K562 (cell line): ENCODE data around the gene GLUL. TPM values are rescaled to one million over a fixed set of nuclear protein-coding genes. Genes with fewer than 3 reads are reported as not detected.

Experiments used
- ATAC-seq: fragments of 200-7000 bp; cut with Tn5 transposase; 3 replicates; pipeline ENCODE4 v1.9.1; 2020; ENCODE audit warnings: moderate library complexity
- BruUV-seq: library from RNA; stranded (reverse); fragments of 400-500 nt; replicated peaks from 2 replicates; lab custom pipeline; 2021; lab: Mats Ljungman, UMichigan
- CTCF ChIA-PET: fragments of 300-600 bp; formaldehyde crosslinking; extraction: SDS; loops from one replicate; lab custom pipeline; 2021; ENCODE audit warnings: low intra/inter-chr PET ratio; lab: Yijun Ruan, JAX
- POLR2A ChIA-PET: fragments of 300-600, 350-650 bp; sonication (Branson Sonifier 250); formaldehyde crosslinking; extraction: SDS; loops from one replicate; lab custom pipeline; 2021; ENCODE audit warnings: antibody characterized with exemption, inconsistent platforms; lab: Yijun Ruan, JAX
- DNase-seq, 4 experiments: peaks; one replicate each; pipeline versions ENCODE4 v3.0.0 to v3.0.0-alpha.2; 2011 to 2018; ENCODE audit warnings: low spot score in 3 of 4, mixed read lengths in 3 of 4; ENCODE audit errors: extremely low read depth in 1 of 4
- FAIRE-seq: peaks from 2 replicates; lab custom pipeline; 2011; peaks lifted over from hg19 to GRCh38; lab: Jason Lieb, UNC
- H2AFZ ChIP-seq: 2 replicates; pipeline ENCODE4 v1.6.0; 2011; ENCODE audit warnings: low read depth, low read length, control low read depth, inconsistent platforms
- H3K27ac ChIP-seq: fragments of 200-600 bp; 3 replicates; pipeline ENCODE4 v1.8.0; 2011; ENCODE audit warnings: low read depth, mild to moderate bottlenecking, control low read depth, inconsistent platforms, low read length, moderate library complexity, mixed read lengths; ENCODE audit errors: extremely low read depth
- H3K27me3 ChIP-seq, 2 experiments: fragments of 300-600 bp in 1 of 2; 2 replicates in 1 of 2; 3 replicates in 1 of 2; pipeline versions ENCODE4 v1.6.0 to v1.8.0; 2011; ENCODE audit warnings: inconsistent platforms in 2 of 2, low read length in 2 of 2, mild to moderate bottlenecking in 1 of 2, mixed read lengths in 1 of 2, moderate library complexity in 1 of 2; ENCODE audit not compliant: control insufficient read depth in 2 of 2, insufficient read depth in 2 of 2
- H3K36me3 ChIP-seq: fragments of 300-600 bp; 3 replicates; pipeline ENCODE4 v1.8.0; 2011; ENCODE audit warnings: mild to moderate bottlenecking, low read length, inconsistent platforms; ENCODE audit not compliant: control insufficient read depth, insufficient read depth
- H3K4me1 ChIP-seq, 2 experiments: fragments of 200-600 bp in 1 of 2; replicated peaks in 1 of 2; 2 replicates in 1 of 2; 3 replicates in 1 of 2; pipeline versions ENCODE4 v1.5.1 to v1.8.0; 2011; ENCODE audit warnings: inconsistent platforms in 2 of 2, low read length in 2 of 2, mild to moderate bottlenecking in 1 of 2, mixed read lengths in 1 of 2, moderate library complexity in 1 of 2; ENCODE audit not compliant: control insufficient read depth in 2 of 2, insufficient read depth in 2 of 2
- H3K4me2 ChIP-seq: 2 replicates; pipeline ENCODE4 v1.6.1; 2011; ENCODE audit warnings: low read length, control low read depth, inconsistent platforms, mixed read lengths; ENCODE audit not compliant: insufficient read depth
- H3K4me3 ChIP-seq: fragments of 200-600 bp; sonication (generic), shearing (Covaris generic); 2 replicates; pipeline ENCODE4 v1.5.1; 2016; ENCODE audit warnings: control low read depth, inconsistent platforms
- H3K79me2 ChIP-seq: fragments of 200-600 bp; 3 replicates; pipeline ENCODE4 v1.8.0; 2011; ENCODE audit warnings: low read length, inconsistent platforms; ENCODE audit not compliant: control insufficient read depth, insufficient read depth
- H3K9ac ChIP-seq, 2 experiments: 2 replicates each; pipeline versions ENCODE4 v1.6.0 to v1.6.1; 2011; ENCODE audit warnings: low read depth in 2 of 2, low read length in 2 of 2, control low read depth in 1 of 2, inconsistent platforms in 1 of 2, mild to moderate bottlenecking in 1 of 2, mixed read lengths in 1 of 2; ENCODE audit not compliant: insufficient read depth in 1 of 2
- H3K9me1 ChIP-seq: one replicate; pipeline ENCODE4 v1.6.0; 2011; ENCODE audit warnings: inconsistent platforms, mild to moderate bottlenecking, low read length, moderate library complexity; ENCODE audit not compliant: control insufficient read depth, insufficient read depth
- H3K9me3 ChIP-seq: replicated peaks from 2 replicates; pipeline ENCODE4 v1.5.1; 2011; ENCODE audit warnings: low read depth, low read length, inconsistent platforms; ENCODE audit not compliant: control insufficient read depth, insufficient read depth
- H4K20me1 ChIP-seq: replicated peaks from 2 replicates; pipeline ENCODE4 v1.6.1; 2011; ENCODE audit warnings: low read length, inconsistent platforms, mixed read lengths; ENCODE audit not compliant: control insufficient read depth, insufficient read depth
- CEBPB ChIP-seq: fragments of 450-650 bp; IDR thresholded peaks from 2 replicates; pipeline ENCODE4 v1.6.1; 2016; ENCODE audit warnings: missing genetic modification characterization, missing compliant biosample characterization
- CEBPG ChIP-seq, 3 experiments: fragments of 200-800 bp in 1 of 3; sonication (Bioruptor generic) in 1 of 3; sonication (generic) in 1 of 3; formaldehyde crosslinking in 1 of 3; IDR thresholded peaks in 2 of 3; conservative IDR thresholded peaks in 1 of 3; 2 replicates each; pipeline versions ENCODE4 v1.6.1 to v1.8.0; 2016 to 2022; ENCODE audit warnings: missing compliant biosample characterization in 2 of 3, missing genetic modification characterization in 2 of 3, mild to moderate bottlenecking in 1 of 3, missing genetic modification reagents in 1 of 3
- CTCFL ChIP-seq: IDR thresholded peaks from 2 replicates; pipeline ENCODE4 v1.6.1; 2011; ENCODE audit warnings: borderline replicate concordance, low read depth, mild to moderate bottlenecking, moderate library complexity, low read length; ENCODE audit not compliant: insufficient read depth, poor library complexity, severe bottlenecking
- ETV5 ChIP-seq: sonication (generic); formaldehyde crosslinking; IDR thresholded peaks from 2 replicates; pipeline ENCODE4 v1.4.0; 2020; ENCODE audit warnings: low read depth, mild to moderate bottlenecking, missing genetic modification reagents
- GABPB2 ChIP-seq: fragments of 250-450 bp; sonication (Bioruptor Pico); conservative IDR thresholded peaks from 2 replicates; pipeline ENCODE4 v1.5.1; 2021; ENCODE audit warnings: mild to moderate bottlenecking
- GATA2 ChIP-seq: sonication (generic); formaldehyde crosslinking; IDR thresholded peaks from 2 replicates; pipeline ENCODE4 v1.4.0; 2020; ENCODE audit warnings: mild to moderate bottlenecking, missing genetic modification reagents
- HDAC1 ChIP-seq, 2 experiments: fragments of 450-650 bp; IDR thresholded peaks; 2 replicates each; pipeline ENCODE4 v1.6.1; 2016 to 2017; ENCODE audit warnings: inconsistent platforms in 1 of 2, mild to moderate bottlenecking in 1 of 2, moderate library complexity in 1 of 2
- MBD2 ChIP-seq: sonication (generic); IDR thresholded peaks from 2 replicates; pipeline ENCODE4 v1.6.1; 2016; ENCODE audit warnings: low read depth, borderline replicate concordance
- MEF2D ChIP-seq: conservative IDR thresholded peaks from 2 replicates; pipeline ENCODE4 v1.6.1; 2016; ENCODE audit warnings: low read depth, missing genetic modification characterization, missing compliant biosample characterization
- NONO ChIP-seq, 2 experiments: fragments of 200-400 bp in 1 of 2; fragments of 450-650 bp in 1 of 2; formaldehyde crosslinking in 1 of 2; IDR thresholded peaks; 2 replicates each; pipeline ENCODE4 v1.6.1; 2017; ENCODE audit warnings: low read depth in 2 of 2, mild to moderate bottlenecking in 2 of 2, moderate library complexity in 2 of 2, low read length in 1 of 2
- RBM34 ChIP-seq: fragments of 200-400 bp; formaldehyde crosslinking; IDR thresholded peaks from 2 replicates; pipeline ENCODE4 v1.6.1; 2018; ENCODE audit warnings: low read length, borderline replicate concordance; ENCODE audit not compliant: insufficient read depth
- SNIP1 ChIP-seq: fragments of 450-650 bp; IDR thresholded peaks from 2 replicates; pipeline ENCODE4 v1.7.1; 2017; ENCODE audit warnings: low read depth, mild to moderate bottlenecking
- TRIM24 ChIP-seq, 2 experiments: fragments of 450-650 bp; IDR thresholded peaks; 2 replicates each; pipeline ENCODE4 v1.6.1; 2016
- ZFP30 ChIP-seq: fragments of 250-450 bp; sonication (Bioruptor Pico); IDR thresholded peaks from 2 replicates; pipeline ENCODE4 v1.8.0; 2022; ENCODE audit warnings: moderate library complexity, mild to moderate bottlenecking, inconsistent platforms, borderline replicate concordance
- ZNF347 ChIP-seq: fragments of 450-650 bp; formaldehyde crosslinking; IDR thresholded peaks from 2 replicates; pipeline ENCODE4 v1.4.0; 2020; ENCODE audit warnings: low read depth, mild to moderate bottlenecking, moderate library complexity
- ZNF354B ChIP-seq: fragments of 250-450 bp; sonication (Bioruptor Pico); IDR thresholded peaks from 2 replicates; pipeline ENCODE4 v1.4.0; 2020
- WGBS: fragments of 100-300 bp; shearing (Covaris generic); methylation state at CpG from one replicate; pipeline ENCODE4 v1.1.6; 2016; ENCODE audit warnings: low coverage, mixed read lengths; ENCODE audit not compliant: insufficient coverage; ENCODE audit errors: missing lambda C conversion rate; 5-methylcytosine and 5-hydroxymethylcytosine counted together
- in situ Hi-C: fragments of 300-500 bp; cut with MboI; formaldehyde crosslinking; loops from 4 replicates; pipeline ENCODE4 v1.15.0; 2018; ENCODE audit warnings: inconsistent platforms, mixed read lengths
- intact Hi-C: fragments of 100-400 bp; cut with micrococcal nuclease; formaldehyde crosslinking; loops from 2 replicates; pipeline ENCODE4 v1.14.2; 2022
- polyA plus RNA-seq, 8 experiments: library from polyadenylated mRNA; depleted of rRNA in 4 of 8; stranded (reverse) in 5 of 8; unstranded in 3 of 8; fragments of >200 nt; fragmentation: Nextera tagmentation in 2 of 8; fragmentation: Illumina TruSeq in 1 of 8; extraction: Ambion mirVana in 2 of 8; extraction: Trizol in 1 of 8; gene quantifications; 2 replicates each; pipeline versions ENCODE4 v1.2.1 to v1.2.3, GENCODE V29; 2011 to 2014; ENCODE audit warnings: inconsistent platforms in 1 of 8, missing spikeins in 1 of 8
- total RNA-seq, 7 experiments: library from RNA; depleted of rRNA in 6 of 7; stranded (reverse); fragments of >200 nt in 6 of 7; fragmentation: Illumina TruSeq in 2 of 7; extraction: Trizol in 2 of 7; gene quantifications; 2 replicates each; pipeline versions ENCODE4 v1.2.1 to v1.2.3, GENCODE V29; 2011 to 2021; ENCODE audit warnings: low replicate concordance in 1 of 7
- TF ChIP-seq, protein P1 (sequence below), 2 experiments: fragments of 450-650 bp in 1 of 2; sonication (generic) in 1 of 2; formaldehyde crosslinking; conservative IDR thresholded peaks; 2 replicates each; pipeline versions ENCODE4 v1.4.0 to v1.8.1; 2020 to 2022; ENCODE audit warnings: mild to moderate bottlenecking in 1 of 2, missing genetic modification reagents in 1 of 2
- TF ChIP-seq, protein P2 (sequence below), 2 experiments: fragments of 450-650 bp in 1 of 2; sonication (generic) in 1 of 2; formaldehyde crosslinking in 1 of 2; IDR thresholded peaks in 1 of 2; conservative IDR thresholded peaks in 1 of 2; 2 replicates each; pipeline versions ENCODE4 v1.6.1 to v1.8.1; 2016 to 2023; ENCODE audit warnings: mild to moderate bottlenecking in 2 of 2, moderate library complexity in 2 of 2, inconsistent platforms in 1 of 2, missing genetic modification reagents in 1 of 2

Gene GLUL
- total and polyA plus RNA-seq, 9 of the 15 experiments (the other 6 are each of a cell fraction or from before 2014, with no cell fraction given), result 1,088 to 4,222 (median 1,338) TPM

GRCh38 chr1:182366596-182366995, 25.0 kb downstream of the GLUL start:
- H3K79me2 ChIP-seq, result no peaks in the 10 kb centered on the region
- no peaks in the 10 kb centered on the region for H4K20me1 ChIP-seq
- DNase-seq (no peak), ATAC-seq (no peak), FAIRE-seq (no peak)
- ChIA-PET POLR2A (interaction anchor here (1.0 to 2.1 kb wide), 5 partner anchors 11 to 23 kb away, joined by 3 to 7 read pairs (median 5); no protein-coding TSS in a partner anchor), CTCF (no interaction called here)
- 60% methylated on average over 2 of the region's 2 CpGs for WGBS
- TF ChIP-seq CEBPG (CRISPR knock-in tag; IDR thresholded peaks at IDR 0.05) (no peak), CEBPG (tag; conservative IDR thresholded peaks at IDR 0.05 in 1 of 2, IDR thresholded peaks at IDR 0.05 in 1 of 2) (peak in 1 of 2 experiments; percentile 39; a peak in 1 of 4 replicates), CTCFL (no peak), TRIM24 (IDR thresholded peaks at IDR 0.05) (peak in 1 of 2 experiments; percentile 38; a peak in 2 of 4 replicates), ETV5 (CRISPR knock-in tag) (no peak), NONO (IDR thresholded peaks at IDR 0.05; ENCODE audit: low read depth in 2 of 2, low read length in 1 of 2) (no peak), ZFP30 (no peak), MBD2 (no peak), ZNF354B (CRISPR knock-in tag) (no peak), GABPB2 (no peak), HDAC1 (IDR thresholded peaks at IDR 0.05) (no peak), SNIP1 (no peak), RBM34 (no peak), MEF2D (tag) (no peak), ZNF347 (CRISPR knock-in tag) (no peak), GATA2 (no peak), CEBPB (0 out of 2 replicates have a peak, but pooled peaks have one; percentile 42)
- TF ChIP-seq, protein P1, sequence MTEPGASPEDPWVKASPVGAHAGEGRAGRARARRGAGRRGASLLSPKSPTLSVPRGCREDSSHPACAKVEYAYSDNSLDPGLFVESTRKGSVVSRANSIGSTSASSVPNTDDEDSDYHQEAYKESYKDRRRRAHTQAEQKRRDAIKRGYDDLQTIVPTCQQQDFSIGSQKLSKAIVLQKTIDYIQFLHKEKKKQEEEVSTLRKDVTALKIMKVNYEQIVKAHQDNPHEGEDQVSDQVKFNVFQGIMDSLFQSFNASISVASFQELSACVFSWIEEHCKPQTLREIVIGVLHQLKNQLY (CRISPR knock-in tag; conservative IDR thresholded peaks at IDR 0.05), result no peak
- TF ChIP-seq, protein P2, sequence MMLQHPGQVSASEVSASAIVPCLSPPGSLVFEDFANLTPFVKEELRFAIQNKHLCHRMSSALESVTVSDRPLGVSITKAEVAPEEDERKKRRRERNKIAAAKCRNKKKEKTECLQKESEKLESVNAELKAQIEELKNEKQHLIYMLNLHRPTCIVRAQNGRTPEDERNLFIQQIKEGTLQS (IDR thresholded peaks at IDR 0.05), result peak; percentile 74
- TF ChIP-seq, protein P2 (CRISPR knock-in tag; conservative IDR thresholded peaks at IDR 0.05), result no peak
- no peaks in the 10 kb centered on the region for H3K36me3 ChIP-seq
- H3K4me1 ChIP-seq, result peaks cover 5 to 20% of the 10 kb centered on the region in 2 experiments; a peak in 4 of 5 replicates
- H3K27me3 ChIP-seq, result no peaks in the 10 kb centered on the region
- H3K9me1 ChIP-seq, result no peaks in the 10 kb centered on the region
- H3K9ac ChIP-seq, result no peak overlapping the region
- BruUV-seq, result no TSS peak
- H3K4me2 ChIP-seq, result no peak overlapping the region
- in situ Hi-C loops, result no loop called here
- no peak overlapping the region for H2AFZ ChIP-seq
- no peak overlapping the region for H3K27ac ChIP-seq
- no peak overlapping the region for H3K4me3 ChIP-seq
- intact Hi-C loops, result no loop called here
- no peaks in the 10 kb centered on the region for H3K9me3 ChIP-seq
